Transverse colon (tissue), 4 donors: ENCODE data around the gene PTGER1.

Experiments
- CTCF ChIP-seq, 5 experiments: fragments of 200-600 bp in 3 of 5; fragments of 450-650 bp in 2 of 5; sonication (generic) in 3 of 5; IDR thresholded peaks; 1 replicate in 2 of 5; 2 replicates in 3 of 5; pipeline ENCODE4 v1.5.1; 2016 to 2017; ENCODE audit warnings: antibody characterized with exemption in 5 of 5, inconsistent platforms in 3 of 5, mild to moderate bottlenecking in 2 of 5, moderate library complexity in 1 of 5
- POLR2A ChIP-seq: fragments of 450-650 bp; IDR thresholded peaks from one replicate; pipeline ENCODE4 v1.6.1; 2016; ENCODE audit warnings: antibody characterized with exemption, mild to moderate bottlenecking, moderate library complexity
- POLR2AphosphoS5 ChIP-seq, 3 donors: sonication (generic); formaldehyde crosslinking; IDR thresholded peaks; one replicate each; pipeline ENCODE4 v1.6.1; 2016; ENCODE audit warnings: antibody characterized with exemption in 3 of 3

GRCh38 chr19:14428882-14429416, 46.2 kb downstream of the PTGER1 start:
- TF ChIP-seq CTCF (IDR thresholded peaks at IDR 0.05), result no peak
- no peak for TF ChIP-seq POLR2A
- no peak for TF ChIP-seq POLR2AphosphoS5 (IDR thresholded peaks at IDR 0.05)
